ENCODE data around the gene ZNF384.

DNA sequence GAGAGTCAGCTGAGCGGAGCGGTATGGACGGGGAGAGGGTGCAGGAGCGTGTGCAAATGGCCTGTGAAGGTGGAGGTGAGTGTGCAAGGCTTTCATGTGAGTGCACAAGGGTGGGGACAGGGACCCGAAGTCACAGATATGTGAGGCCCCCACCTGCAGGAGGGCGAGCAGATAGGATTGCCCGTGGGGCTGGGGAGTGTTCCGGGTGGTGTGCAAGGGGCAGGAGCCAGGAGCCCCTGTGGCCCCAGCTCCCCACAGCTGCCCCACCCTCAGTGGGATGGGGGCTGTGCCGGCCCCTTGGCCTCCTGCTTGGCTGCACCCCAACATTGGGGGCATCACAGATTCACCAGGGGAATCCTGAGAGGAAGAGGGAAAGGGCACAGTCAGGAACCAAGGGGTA lies 5.5 kb upstream of the ZNF384 start:
- no peak for TF ChIP-seq POLR2AphosphoS5 (IDR thresholded peaks at IDR 0.05)
- TF ChIP-seq, protein P1, sequence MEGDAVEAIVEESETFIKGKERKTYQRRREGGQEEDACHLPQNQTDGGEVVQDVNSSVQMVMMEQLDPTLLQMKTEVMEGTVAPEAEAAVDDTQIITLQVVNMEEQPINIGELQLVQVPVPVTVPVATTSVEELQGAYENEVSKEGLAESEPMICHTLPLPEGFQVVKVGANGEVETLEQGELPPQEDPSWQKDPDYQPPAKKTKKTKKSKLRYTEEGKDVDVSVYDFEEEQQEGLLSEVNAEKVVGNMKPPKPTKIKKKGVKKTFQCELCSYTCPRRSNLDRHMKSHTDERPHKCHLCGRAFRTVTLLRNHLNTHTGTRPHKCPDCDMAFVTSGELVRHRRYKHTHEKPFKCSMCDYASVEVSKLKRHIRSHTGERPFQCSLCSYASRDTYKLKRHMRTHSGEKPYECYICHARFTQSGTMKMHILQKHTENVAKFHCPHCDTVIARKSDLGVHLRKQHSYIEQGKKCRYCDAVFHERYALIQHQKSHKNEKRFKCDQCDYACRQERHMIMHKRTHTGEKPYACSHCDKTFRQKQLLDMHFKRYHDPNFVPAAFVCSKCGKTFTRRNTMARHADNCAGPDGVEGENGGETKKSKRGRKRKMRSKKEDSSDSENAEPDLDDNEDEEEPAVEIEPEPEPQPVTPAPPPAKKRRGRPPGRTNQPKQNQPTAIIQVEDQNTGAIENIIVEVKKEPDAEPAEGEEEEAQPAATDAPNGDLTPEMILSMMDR (IDR thresholded peaks at IDR 0.05), result no peak
